T1000 (cell line): ENCODE results near the gene TRIOBP.

ENCODE experiments used
- DNase-seq: peaks from one replicate; lab custom pipeline; 2025; ENCODE audit warnings: mixed read lengths; lab: John Stamatoyannopoulos, UW

Gene TRIOBP

GRCh38 chr22:37824674-37825641 lies 128.1 kb downstream of the TRIOBP start:
- no peak for DNase-seq
